Type B pancreatic cell (in vitro differentiated cells): ENCODE data around the gene FAM3D. TPM values are rescaled to one million over a fixed set of nuclear protein-coding genes. Genes with fewer than 3 reads are reported as not detected.

Source experiments
- DNase-seq: peaks from one replicate; pipeline ENCODE4 v3.0.0; 2021; ENCODE audit warnings: mixed read lengths; ENCODE audit not compliant: unreplicated experiment; ENCODE audit errors: extremely low spot score
- H3K27ac Mint-ChIP-seq: 2 replicates; pipeline ENCODE4 v1.8.0; 2021; ENCODE audit warnings: mild to moderate bottlenecking, mixed read lengths
- H3K27me3 Mint-ChIP-seq: 2 replicates; pipeline ENCODE4 v1.8.0; 2021; ENCODE audit warnings: mixed read lengths
- H3K36me3 Mint-ChIP-seq: 2 replicates; pipeline ENCODE4 v1.8.0; 2021; ENCODE audit warnings: mixed read lengths
- H3K4me1 Mint-ChIP-seq: one replicate; pipeline ENCODE4 v1.8.0; 2021; ENCODE audit warnings: mixed read lengths; ENCODE audit not compliant: unreplicated experiment
- H3K4me3 Mint-ChIP-seq: 2 replicates; pipeline ENCODE4 v1.8.0; 2021; ENCODE audit warnings: mild to moderate bottlenecking, mixed read lengths
- H3K9me3 Mint-ChIP-seq: 2 replicates; pipeline ENCODE4 v1.8.0; 2021; ENCODE audit warnings: mixed read lengths
- total RNA-seq: library from RNA; stranded (reverse); gene quantifications from 2 replicates; pipeline ENCODE4 v1.2.1, GENCODE V29; 2021; ENCODE audit warnings: low replicate concordance
- TF ChIP-seq, protein P1 (sequence below): fragments of 200-600 bp; sonication (generic); conservative IDR thresholded peaks from 2 replicates; pipeline ENCODE4 v1.5.0; 2021; ENCODE audit warnings: antibody characterized with exemption, mild to moderate bottlenecking

The FAM3D gene
- total RNA-seq, 1 donor from 2014 or later, result 7.6 TPM

DNA sequence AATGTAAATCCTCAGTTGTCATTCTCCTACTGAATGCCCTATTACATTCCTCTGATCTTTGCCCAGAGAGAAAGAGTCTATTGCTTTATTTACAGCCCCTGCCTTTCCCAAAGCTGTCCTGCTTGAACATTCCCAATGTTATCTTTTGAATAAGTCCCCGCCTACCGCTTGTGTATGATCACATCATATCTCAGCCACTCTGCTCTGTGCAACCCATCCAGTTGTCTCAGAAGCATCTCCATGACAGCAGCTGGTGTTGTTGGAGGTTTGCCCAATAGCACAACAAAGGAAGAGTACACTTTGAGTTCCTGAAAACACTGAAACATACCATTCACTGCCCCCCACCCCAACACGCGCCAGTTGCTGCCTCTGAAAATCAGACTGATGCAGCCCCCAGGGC lies 22.0 kb upstream of the FAM3D start:
- Mint-ChIP-seq H3K27ac (no peak overlapping the region), H3K9me3 (peaks cover 20% of the 10 kb centered on the region), H3K27me3 (peaks cover 3% of the 10 kb centered on the region), H3K4me1 (no peaks in the 10 kb centered on the region), H3K4me3 (no peak overlapping the region), H3K36me3 (no peaks in the 10 kb centered on the region)
- TF ChIP-seq, protein P1, sequence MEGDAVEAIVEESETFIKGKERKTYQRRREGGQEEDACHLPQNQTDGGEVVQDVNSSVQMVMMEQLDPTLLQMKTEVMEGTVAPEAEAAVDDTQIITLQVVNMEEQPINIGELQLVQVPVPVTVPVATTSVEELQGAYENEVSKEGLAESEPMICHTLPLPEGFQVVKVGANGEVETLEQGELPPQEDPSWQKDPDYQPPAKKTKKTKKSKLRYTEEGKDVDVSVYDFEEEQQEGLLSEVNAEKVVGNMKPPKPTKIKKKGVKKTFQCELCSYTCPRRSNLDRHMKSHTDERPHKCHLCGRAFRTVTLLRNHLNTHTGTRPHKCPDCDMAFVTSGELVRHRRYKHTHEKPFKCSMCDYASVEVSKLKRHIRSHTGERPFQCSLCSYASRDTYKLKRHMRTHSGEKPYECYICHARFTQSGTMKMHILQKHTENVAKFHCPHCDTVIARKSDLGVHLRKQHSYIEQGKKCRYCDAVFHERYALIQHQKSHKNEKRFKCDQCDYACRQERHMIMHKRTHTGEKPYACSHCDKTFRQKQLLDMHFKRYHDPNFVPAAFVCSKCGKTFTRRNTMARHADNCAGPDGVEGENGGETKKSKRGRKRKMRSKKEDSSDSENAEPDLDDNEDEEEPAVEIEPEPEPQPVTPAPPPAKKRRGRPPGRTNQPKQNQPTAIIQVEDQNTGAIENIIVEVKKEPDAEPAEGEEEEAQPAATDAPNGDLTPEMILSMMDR, result no peak
- DNase-seq, result no peak

DNA sequence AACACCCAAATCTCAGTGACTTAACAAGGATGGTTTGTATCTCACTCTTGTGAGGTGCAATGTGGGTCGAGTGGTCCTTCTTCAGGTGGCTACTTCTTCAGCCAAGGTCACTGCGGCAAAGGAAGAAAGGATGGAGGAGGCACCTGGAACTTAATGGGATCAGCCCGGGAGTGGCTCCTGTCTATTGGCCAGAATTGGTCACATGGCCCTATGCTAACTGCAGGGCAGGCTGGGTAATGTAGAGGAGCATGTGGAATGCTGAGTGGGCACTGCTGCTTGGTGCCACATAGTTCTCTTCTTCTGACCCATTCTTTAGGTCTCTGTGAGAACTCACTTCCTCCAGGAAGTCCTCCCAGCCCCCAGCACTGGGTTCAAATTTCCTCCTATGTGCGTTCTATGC lies 20.3 kb upstream of the FAM3D start:
- no peak for DNase-seq
- Mint-ChIP-seq H3K36me3 (no peaks in the 10 kb centered on the region), H3K4me3 (no peak overlapping the region), H3K4me1 (no peaks in the 10 kb centered on the region), H3K27me3 (peaks cover 3% of the 10 kb centered on the region), H3K9me3 (peaks cover 20% of the 10 kb centered on the region), H3K27ac (no peak overlapping the region)
- TF ChIP-seq, protein P1, result no peak

DNA sequence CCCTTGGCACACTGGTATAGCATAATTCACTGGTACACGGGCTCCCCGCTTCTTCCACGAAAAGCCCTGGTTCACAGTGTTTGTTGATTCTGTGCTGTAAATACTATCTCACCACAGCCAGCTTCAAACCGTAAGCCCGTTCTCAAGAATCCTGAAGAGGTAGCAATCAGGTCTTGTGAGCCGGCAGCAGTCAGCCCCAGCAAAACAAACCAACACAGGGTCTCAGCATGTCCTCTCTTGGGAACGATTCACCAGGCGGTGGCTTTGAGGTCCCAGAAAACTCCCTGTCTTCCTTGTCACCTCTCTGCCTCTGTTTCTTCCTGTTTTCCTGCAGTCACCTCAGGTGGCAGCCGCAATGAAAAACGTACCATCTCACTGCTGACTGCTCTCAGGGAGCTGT lies 19.1 kb upstream of the FAM3D start:
- Mint-ChIP-seq H3K36me3 (no peaks in the 10 kb centered on the region), H3K27me3 (peaks cover 6% of the 10 kb centered on the region), H3K27ac (no peak overlapping the region), H3K4me1 (no peaks in the 10 kb centered on the region), H3K4me3 (no peak overlapping the region), H3K9me3 (peaks cover 17% of the 10 kb centered on the region)
- DNase-seq, result no peak
- TF ChIP-seq, protein P1, result no peak

DNA sequence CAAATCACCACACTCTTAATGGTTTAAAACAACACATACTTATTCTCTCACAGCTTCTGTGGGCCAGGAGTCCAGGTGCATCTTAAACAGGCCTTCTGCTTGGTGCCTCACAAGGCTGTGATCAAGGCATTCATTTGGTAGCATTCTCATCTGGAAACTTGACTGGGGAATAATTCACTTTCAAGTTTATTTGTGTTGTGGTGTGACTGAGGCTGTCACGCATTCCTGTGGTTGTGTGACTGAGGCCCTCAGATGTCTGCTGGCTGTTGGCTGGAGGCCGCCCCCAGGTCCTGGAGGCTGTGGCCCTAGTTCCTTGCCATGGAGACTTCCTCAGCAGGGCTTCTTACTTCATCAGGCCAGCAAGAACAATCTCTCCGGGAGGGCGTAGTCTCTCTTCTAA lies 16.9 kb upstream of the FAM3D start:
- H3K4me1 Mint-ChIP-seq, result no peaks in the 10 kb centered on the region
- DNase-seq, result no peak
- peaks cover 7% of the 10 kb centered on the region for H3K9me3 Mint-ChIP-seq

DNA sequence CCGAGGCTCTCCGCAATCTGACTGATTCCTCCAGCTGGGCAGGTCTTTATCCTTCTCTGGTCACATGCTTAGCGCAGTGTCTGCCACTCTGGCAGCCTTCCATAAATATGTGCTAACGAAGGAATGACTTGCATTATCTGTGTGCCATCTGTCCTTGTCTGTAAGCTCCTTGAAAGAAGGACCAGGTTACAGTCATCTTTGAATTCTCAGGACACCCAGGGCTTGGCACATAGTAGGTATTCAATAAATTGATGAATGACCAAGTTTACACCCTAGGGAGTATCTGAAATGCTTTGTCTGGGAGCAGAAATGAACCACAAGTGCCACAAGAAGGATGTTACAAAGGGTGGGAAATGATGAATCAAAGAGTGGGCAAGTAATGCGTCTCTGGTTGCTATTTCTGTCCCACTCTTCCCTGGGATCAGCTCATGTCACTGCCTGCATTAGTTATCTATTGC lies 16.5 kb upstream of the FAM3D start:
- H3K36me3 Mint-ChIP-seq, result no peaks in the 10 kb centered on the region
- no peak for DNase-seq
- H3K4me3 Mint-ChIP-seq, result no peak overlapping the region
- H3K27me3 Mint-ChIP-seq, result peaks cover 4% of the 10 kb centered on the region
- TF ChIP-seq, protein P1, result no peak
- peaks cover 6% of the 10 kb centered on the region for H3K9me3 Mint-ChIP-seq
- no peaks in the 10 kb centered on the region for H3K4me1 Mint-ChIP-seq
- H3K27ac Mint-ChIP-seq, result no peak overlapping the region

More for the DNA sequence above, 16.9 kb upstream of the FAM3D start:
- Mint-ChIP-seq H3K27ac (no peak overlapping the region), H3K36me3 (no peaks in the 10 kb centered on the region), H3K4me3 (no peak overlapping the region), H3K27me3 (peaks cover 4% of the 10 kb centered on the region)
- TF ChIP-seq, protein P1, result no peak

DNA sequence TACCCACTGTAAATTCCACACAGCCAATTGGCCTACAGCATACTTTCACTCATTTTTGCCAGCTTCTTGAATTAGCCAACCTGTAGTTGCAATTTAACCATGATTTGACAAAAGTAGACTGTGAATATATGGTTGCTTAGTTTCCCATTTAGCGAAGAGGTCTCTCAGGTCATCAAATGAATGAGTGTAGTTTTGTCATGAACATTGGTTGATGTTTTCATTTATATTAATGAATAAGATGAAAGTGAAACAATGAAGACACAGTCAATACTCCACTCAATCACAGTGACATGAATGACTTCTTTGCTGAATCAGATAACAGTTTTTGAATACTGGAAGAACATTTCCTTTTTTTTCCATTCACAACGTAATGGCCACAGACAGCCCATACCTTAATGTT lies 15.3 kb upstream of the FAM3D start:
- H3K9me3 Mint-ChIP-seq, result peaks cover 10% of the 10 kb centered on the region
- no peak for DNase-seq
- H3K4me3 Mint-ChIP-seq, result no peak overlapping the region
- peaks cover 9% of the 10 kb centered on the region for H3K27me3 Mint-ChIP-seq
- H3K27ac Mint-ChIP-seq, result no peak overlapping the region
- H3K36me3 Mint-ChIP-seq, result no peaks in the 10 kb centered on the region
- no peaks in the 10 kb centered on the region for H3K4me1 Mint-ChIP-seq
- TF ChIP-seq, protein P1, result no peak
